Uterus (tissue), 4 donors: Measurements from ENCODE around the gene TXNIP. TPM values are rescaled to one million over a fixed set of nuclear protein-coding genes. Genes with fewer than 3 reads are reported as not detected.

Source experiments
- DNase-seq, 2 donors: peaks; one replicate each; pipeline ENCODE4 v3.0.0-alpha.2; 2019 to 2020
- H3K27ac ChIP-seq, 2 donors: fragments of 200-600 bp; sonication (generic); 1 replicate in 1 of 2; 2 replicates in 1 of 2; pipeline ENCODE4 v1.5.1; 2016 to 2018
- H3K27me3 ChIP-seq, 2 donors: fragments of 200-600 bp; sonication (generic); one replicate each; pipeline ENCODE4 v1.5.1; 2018 to 2019; ENCODE audit warnings: control low read depth in 1 of 2
- H3K36me3 ChIP-seq, 2 donors: fragments of 200-600 bp; sonication (generic); one replicate each; pipeline ENCODE4 v1.5.1; 2019; ENCODE audit warnings: control low read depth in 1 of 2
- H3K4me1 ChIP-seq, 2 donors: fragments of 200-600 bp; sonication (generic); one replicate each; pipeline ENCODE4 v1.5.1; 2018 to 2019; ENCODE audit warnings: control low read depth in 1 of 2
- H3K4me3 ChIP-seq, 2 donors: fragments of 200-600 bp; sonication (generic); 1 replicate in 1 of 2; 2 replicates in 1 of 2; pipeline ENCODE4 v1.5.1; 2018 to 2019; ENCODE audit warnings: mild to moderate bottlenecking in 1 of 2
- H3K9me3 ChIP-seq, 2 donors: fragments of 200-600 bp; sonication (generic); one replicate each; pipeline ENCODE4 v1.5.1; 2019; ENCODE audit warnings: control low read depth in 1 of 2
- CTCF ChIP-seq, 4 experiments: fragments of 200-600 bp in 2 of 4; fragments of 450-650 bp in 2 of 4; sonication (generic) in 2 of 4; IDR thresholded peaks; one replicate each; pipeline ENCODE4 v1.5.1; 2016 to 2019; ENCODE audit warnings: antibody characterized with exemption in 4 of 4, mild to moderate bottlenecking in 2 of 4, moderate library complexity in 1 of 4
- POLR2A ChIP-seq, 2 donors: fragments of 450-650 bp; IDR thresholded peaks; one replicate each; pipeline ENCODE4 v1.6.1; 2016; ENCODE audit warnings: antibody characterized with exemption in 2 of 2, mild to moderate bottlenecking in 1 of 2, moderate library complexity in 1 of 2
- intact Hi-C: fragments of 100-400 bp; cut with DNase I; formaldehyde crosslinking; loops from one replicate; pipeline ENCODE4 v1.15.1; 2023; ENCODE audit warnings: low total_unique reads
- total RNA-seq, 4 donors: library from RNA; depleted of rRNA in 3 of 4; stranded (reverse); fragments of >200 nt in 3 of 4; gene quantifications; one replicate each; pipeline versions ENCODE4 v1.1.0 to v1.2.4, GENCODE V29; 2014 to 2023
- donor health status: DM: yes; HTN: yes; CAD: no.

Gene TXNIP
- total RNA-seq, 4 donors from 2014 or later, result 731 to 1,940 (median 1,478) TPM

GRCh38 chr1:145977016-145977415 is 19.4 kb downstream of the TXNIP start:
- Histone ChIP-seq H3K9me3 (no peaks in the 10 kb centered on the region), H3K27ac (peak overlapping the region; percentile 96 to 100), H3K4me1 (peaks cover 12 to 17% of the 10 kb centered on the region in 2 donors), H3K27me3 (no peaks in the 10 kb centered on the region), H3K36me3 (no peaks in the 10 kb centered on the region), H3K4me3 (no peak overlapping the region)
- no peak for DNase-seq
- TF ChIP-seq CTCF (IDR thresholded peaks at IDR 0.05) (no peak), POLR2A (IDR thresholded peaks at IDR 0.05) (no peak)
- intact Hi-C loops, result loop anchor here (5.0 kb wide), 1 partner anchor 35 kb away; no protein-coding TSS in a partner anchor

- no peak for DNase-seq
- TF ChIP-seq CTCF (IDR thresholded peaks at IDR 0.05) (no peak), POLR2A (IDR thresholded peaks at IDR 0.05) (no peak)
- peaks cover 12 to 14% of the 10 kb centered on the region in 2 donors for H3K4me1 ChIP-seq
- no peaks in the 10 kb centered on the region for H3K36me3 ChIP-seq
- H3K4me3 ChIP-seq, result no peak overlapping the region
- H3K9me3 ChIP-seq, result no peaks in the 10 kb centered on the region
- intact Hi-C loops, result loop anchor here (5.0 kb wide), 1 partner anchor 37 kb away; no protein-coding TSS in a partner anchor
- no peak overlapping the region for H3K27ac ChIP-seq
- no peaks in the 10 kb centered on the region for H3K27me3 ChIP-seq
These were observed 21.2 kb downstream of the TXNIP start for GRCh38 chr1:145975216-145975615.

GRCh38 chr1:145974721-145975120 is 21.7 kb downstream of the TXNIP start:
- no peak for DNase-seq
- H3K9me3 ChIP-seq, result no peaks in the 10 kb centered on the region
- H3K27me3 ChIP-seq, result no peaks in the 10 kb centered on the region
- intact Hi-C loops, result loop anchor here (5.0 kb wide), 1 partner anchor 38 kb away; no protein-coding TSS in a partner anchor
- TF ChIP-seq CTCF (IDR thresholded peaks at IDR 0.05), result no peak
- TF ChIP-seq POLR2A (IDR thresholded peaks at IDR 0.05), result no peak
- no peaks in the 10 kb centered on the region for H3K36me3 ChIP-seq
- H3K27ac ChIP-seq, result no peak overlapping the region
- H3K4me1 ChIP-seq, result peaks cover 9 to 12% of the 10 kb centered on the region in 2 donors
- H3K4me3 ChIP-seq, result no peak overlapping the region

- intact Hi-C loops, result no loop called here
- Histone ChIP-seq H3K4me1 (no peaks in the 10 kb centered on the region), H3K4me3 (no peak overlapping the region), H3K9me3 (no peaks in the 10 kb centered on the region), H3K36me3 (no peaks in the 10 kb centered on the region), H3K27me3 (no peaks in the 10 kb centered on the region), H3K27ac (no peak overlapping the region)
- no peak for TF ChIP-seq POLR2A (IDR thresholded peaks at IDR 0.05)
- TF ChIP-seq CTCF (IDR thresholded peaks at IDR 0.05), result no peak
- DNase-seq, result no peak
These were observed 23.8 kb downstream of the TXNIP start for GRCh38 chr1:145972580-145972979.

- Histone ChIP-seq H3K4me3 (no peak overlapping the region), H3K27me3 (no peaks in the 10 kb centered on the region), H3K4me1 (peaks cover 0 to 13% of the 10 kb centered on the region in 2 donors), H3K36me3 (no peaks in the 10 kb centered on the region), H3K27ac (no peak overlapping the region), H3K9me3 (no peaks in the 10 kb centered on the region)
- intact Hi-C loops, result no loop called here
- no peak for TF ChIP-seq POLR2A (IDR thresholded peaks at IDR 0.05)
- TF ChIP-seq CTCF (IDR thresholded peaks at IDR 0.05), result no peak
- DNase-seq, result no peak
These were observed 29.1 kb downstream of the TXNIP start for GRCh38 chr1:145967288-145967687.
